Measurements from ENCODE around the gene LIX1L. TPM values are rescaled to one million over a fixed set of nuclear protein-coding genes. Genes with fewer than 3 reads are reported as not detected.

Gene LIX1L
- total and polyA plus RNA-seq, 2 of the 13 experiments (the other 11 are each of a cell fraction or from before 2014, with no cell fraction given): 8.1 to 24.9 TPM

GRCh38 chr1:145964328-145965118 is 6.7 kb upstream of the LIX1L start, which contains the start of the genes ANKRD34A and POLR3GL (continued):
- TF ChIP-seq FUBP1 (CRISPR knock-in tag; IDR thresholded peaks at IDR 0.05; ENCODE audit: borderline replicate concordance): no peak
- TF ChIP-seq ZNF33A (CRISPR knock-in tag; IDR thresholded peaks at IDR 0.05; ENCODE audit: borderline replicate concordance): no peak
- 0 out of 2 replicates have a peak, but pooled peaks have one; percentile 12 for TF ChIP-seq ZNF747 (CRISPR knock-in tag; IDR thresholded peaks at IDR 0.05; ENCODE audit: borderline replicate concordance)
- no peak; the same call in 1 of the 2 replicates for TF ChIP-seq CSRNP1 (CRISPR knock-in tag; IDR thresholded peaks at IDR 0.05)
- TF ChIP-seq DBP (CRISPR knock-in tag; IDR thresholded peaks at IDR 0.05; ENCODE audit: not compliant biosample characterization): no peak
- TF ChIP-seq STAG1 (CRISPR knock-in tag; IDR thresholded peaks at IDR 0.05): no peak
- TF ChIP-seq NFKBIZ (CRISPR knock-in tag; IDR thresholded peaks at IDR 0.05): no peak; the same call in 1 of the 2 replicates
- TF ChIP-seq SIX4 (CRISPR knock-in tag; IDR thresholded peaks at IDR 0.05): 0 out of 2 replicates have a peak, but pooled peaks have one; percentile 12
- peak; percentile 73; the same call in 1 of the 2 replicates for TF ChIP-seq GATA4 (IDR thresholded peaks at IDR 0.05; ENCODE audit: borderline replicate concordance, low read depth)
- no peak for TF ChIP-seq HMG20A (CRISPR knock-in tag; IDR thresholded peaks at IDR 0.05; ENCODE audit: borderline replicate concordance)
- 0 out of 2 replicates have a peak, but pooled peaks have one; percentile 49 for TF ChIP-seq UBTF (CRISPR knock-in tag; IDR thresholded peaks at IDR 0.05)
- no peak for TF ChIP-seq MTERF4 (CRISPR knock-in tag; IDR thresholded peaks at IDR 0.05)

All from HepG2 (cell line).